A549 (cell line): ENCODE results near the gene WNT11. TPM values are rescaled to one million over a fixed set of nuclear protein-coding genes. Genes with fewer than 3 reads are reported as not detected.

ENCODE experiments used
- ATAC-seq, 2 experiments: fragments of 200-7000 bp in 1 of 2; fragments of >200 bp in 1 of 2; cut with Nextera tagmentation in 1 of 2; cut with Tn5 transposase in 1 of 2; 3 replicates each; pipeline versions ENCODE4 v1.8.0 to v1.9.1; 2018 to 2020; ENCODE audit warnings: mild to moderate bottlenecking in 1 of 2, moderate library complexity in 1 of 2
- CTCF ChIA-PET: fragments of 300-600 bp; sonication (Branson Sonifier 250); formaldehyde crosslinking; extraction: SDS; loops from one replicate; lab custom pipeline; 2021; ENCODE audit warnings: antibody characterized with exemption, inconsistent platforms; lab: Yijun Ruan, JAX
- POLR2A ChIA-PET: fragments of 350-600 bp; formaldehyde crosslinking; extraction: SDS; loops from one replicate; lab custom pipeline; 2021; ENCODE audit warnings: antibody characterized with exemption, inconsistent platforms; lab: Yijun Ruan, JAX
- DNase-seq, 2 experiments: peaks; one replicate each; pipeline versions ENCODE4 v3.0.0 to v3.0.0-alpha.2; 2011 to 2016; ENCODE audit warnings: low read depth in 1 of 2, low spot score in 1 of 2
- FAIRE-seq: peaks from 2 replicates; lab custom pipeline; 2011; peaks lifted over from hg19 to GRCh38; lab: Jason Lieb, UNC
- H3K27ac ChIP-seq, 2 experiments: fragments of >200 bp; sonication (Bioruptor Twin); formaldehyde crosslinking; 3 replicates each; pipeline ENCODE4 v1.5.1; 2016 to 2017
- H3K4me1 ChIP-seq: fragments of >200 bp; sonication (Bioruptor Twin); formaldehyde crosslinking; 3 replicates; pipeline ENCODE4 v1.6.1; 2016
- H3K4me2 ChIP-seq: fragments of >200 bp; sonication (Bioruptor Twin); formaldehyde crosslinking; 3 replicates; pipeline ENCODE4 v1.6.1; 2016
- H3K4me3 ChIP-seq: fragments of >200 bp; sonication (Bioruptor Twin); formaldehyde crosslinking; 3 replicates; pipeline ENCODE4 v1.5.1; 2016
- H3K9me3 ChIP-seq: fragments of >200 bp; sonication (Bioruptor Twin); formaldehyde crosslinking; 3 replicates; pipeline ENCODE4 v1.6.1; 2016
- BHLHE40 ChIP-seq: IDR thresholded peaks from 2 replicates; pipeline ENCODE4 v1.6.1; 2012; ENCODE audit warnings: low read depth, low read length, inconsistent platforms
- CBX8 ChIP-seq: fragments of 200-600 bp; sonication (generic); IDR thresholded peaks from 2 replicates; pipeline ENCODE4 v1.6.1; 2016
- CHD2 ChIP-seq: fragments of 150-350 bp; IDR thresholded peaks from 2 replicates; pipeline ENCODE4 v1.6.1; 2014; ENCODE audit warnings: low read length; ENCODE audit not compliant: partially characterized antibody
- CHD4 ChIP-seq: fragments of 200-600 bp; sonication (generic); IDR thresholded peaks from 2 replicates; pipeline ENCODE4 v1.6.1; 2016; ENCODE audit warnings: antibody characterized with exemption, mild to moderate bottlenecking, borderline replicate concordance
- EHMT2 ChIP-seq: fragments of 200-600 bp; sonication (generic); IDR thresholded peaks from 2 replicates; pipeline ENCODE4 v1.6.1; 2016; ENCODE audit warnings: antibody characterized with exemption, low read depth, mild to moderate bottlenecking, moderate library complexity
- EP300 ChIP-seq, 2 experiments: fragments of >200 bp; sonication (Bioruptor Twin); formaldehyde crosslinking; IDR thresholded peaks; 2 replicates in 1 of 2; 3 replicates in 1 of 2; pipeline ENCODE4 v1.6.1; 2016 to 2017
- FOSB ChIP-seq: fragments of 250-450 bp; sonication (Bioruptor Pico); IDR thresholded peaks from 2 replicates; pipeline ENCODE4 v1.5.0; 2020; ENCODE audit warnings: mild to moderate bottlenecking, moderate library complexity
- FOSL2 ChIP-seq, 2 experiments: fragments of 450-650 bp in 1 of 2; fragments of >200 bp in 1 of 2; sonication (Bioruptor Twin) in 1 of 2; formaldehyde crosslinking; IDR thresholded peaks; 2 replicates each; pipeline versions ENCODE4 v1.5.0 to v1.6.1; 2016 to 2020; ENCODE audit warnings: mild to moderate bottlenecking in 1 of 2, moderate library complexity in 1 of 2
- HDAC2 ChIP-seq: fragments of 200-600 bp; sonication (generic); IDR thresholded peaks from 2 replicates; pipeline ENCODE4 v1.6.1; 2016
- HOXA7 ChIP-seq: fragments of 250-450 bp; sonication (Bioruptor Pico); IDR thresholded peaks from 2 replicates; pipeline ENCODE4 v1.5.0; 2020; ENCODE audit warnings: mild to moderate bottlenecking, moderate library complexity
- HOXB13 ChIP-seq: fragments of 250-450 bp; sonication (Bioruptor Pico); IDR thresholded peaks from 2 replicates; pipeline ENCODE4 v1.5.0; 2020; ENCODE audit warnings: low read depth, mild to moderate bottlenecking, moderate library complexity
- JUN ChIP-seq, 2 experiments: fragments of >200 bp; sonication (Bioruptor Twin); formaldehyde crosslinking; IDR thresholded peaks; 2 replicates in 1 of 2; 3 replicates in 1 of 2; pipeline ENCODE4 v1.6.1; 2016 to 2017
- KDM5A ChIP-seq: fragments of 200-600 bp; sonication (generic); IDR thresholded peaks from 2 replicates; pipeline ENCODE4 v1.6.1; 2016; ENCODE audit warnings: antibody characterized with exemption, mild to moderate bottlenecking
- MAFK ChIP-seq: fragments of 450-650 bp; IDR thresholded peaks from 2 replicates; pipeline ENCODE4 v1.6.1; 2014; ENCODE audit not compliant: partially characterized antibody
- MAZ ChIP-seq: fragments of 150-350 bp; IDR thresholded peaks from 2 replicates; pipeline ENCODE4 v1.6.1; 2014; ENCODE audit warnings: antibody characterized with exemption, low read depth, low read length, borderline replicate concordance
- NPAS2 ChIP-seq: fragments of 250-450 bp; sonication (Bioruptor Pico); IDR thresholded peaks from 2 replicates; pipeline ENCODE4 v1.8.0; 2022; ENCODE audit warnings: mild to moderate bottlenecking, moderate library complexity, borderline replicate concordance
- NR3C1 ChIP-seq: fragments of >200 bp; sonication (Bioruptor Twin); formaldehyde crosslinking; IDR thresholded peaks from 3 replicates; pipeline ENCODE4 v1.6.1; 2017
- POLR2AphosphoS2 ChIP-seq: conservative IDR thresholded peaks from 2 replicates; pipeline ENCODE4 v1.6.1; 2012; ENCODE audit warnings: low read length, improper control_type of control experiment, inconsistent platforms
- RARB ChIP-seq: fragments of 250-450 bp; sonication (Bioruptor Pico); IDR thresholded peaks from 2 replicates; pipeline ENCODE4 v1.8.0; 2021; ENCODE audit warnings: mild to moderate bottlenecking, moderate library complexity
- RCOR1 ChIP-seq: fragments of 150-350 bp; IDR thresholded peaks from 2 replicates; pipeline ENCODE4 v1.6.1; 2014; ENCODE audit warnings: antibody characterized with exemption, low read length, low read depth
- RFX5 ChIP-seq: fragments of 450-650 bp; IDR thresholded peaks from 2 replicates; pipeline ENCODE4 v1.7.1; 2014; ENCODE audit warnings: antibody characterized with exemption, mild to moderate bottlenecking, moderate library complexity
- RNF2 ChIP-seq: fragments of 200-600 bp; sonication (generic); IDR thresholded peaks from 2 replicates; pipeline ENCODE4 v1.6.1; 2016; ENCODE audit warnings: low read depth, mild to moderate bottlenecking, antibody characterized with exemption, moderate library complexity, borderline replicate concordance
- ZC3H11A ChIP-seq: fragments of 450-650 bp; IDR thresholded peaks from 2 replicates; pipeline ENCODE4 v1.6.1; 2014; ENCODE audit warnings: antibody characterized with exemption, mild to moderate bottlenecking
- ZNF302 ChIP-seq: fragments of 250-450 bp; sonication (Bioruptor Pico); IDR thresholded peaks from 2 replicates; pipeline ENCODE4 v1.9.0; 2021; ENCODE audit warnings: inconsistent platforms, mild to moderate bottlenecking, moderate library complexity
- ZSCAN20 ChIP-seq: fragments of 250-450 bp; sonication (Bioruptor Pico); IDR thresholded peaks from 2 replicates; pipeline ENCODE4 v1.8.0; 2022; ENCODE audit warnings: mild to moderate bottlenecking, moderate library complexity
- WGBS: methylation state at CpG from one replicate; pipeline ENCODE4 v1.1.6; 2017; ENCODE audit errors: missing lambda C conversion rate; 5-methylcytosine and 5-hydroxymethylcytosine counted together
- polyA plus RNA-seq, 4 experiments: library from polyadenylated mRNA; depleted of rRNA in 3 of 4; stranded (reverse); fragments of >200 nt; fragmentation: RNase III in 1 of 4; extraction: RNeasy Plus Mini Kit Qiagen cat#74134 plus additional on column Dnase treatment in 1 of 4; gene quantifications; 2 replicates in 3 of 4; 3 replicates in 1 of 4; pipeline ENCODE4 v1.2.3, GENCODE V29; 2011 to 2017
- TF ChIP-seq, protein P1 (sequence below): fragments of >200 bp; sonication (Bioruptor Twin); formaldehyde crosslinking; IDR thresholded peaks from 2 replicates; pipeline ENCODE4 v1.6.1; 2016
- TF ChIP-seq, protein P2 (sequence below): IDR thresholded peaks from 2 replicates; pipeline ENCODE4 v1.6.1; 2012
- TF ChIP-seq, protein P3 (sequence below): fragments of 150-350 bp; IDR thresholded peaks from 2 replicates; pipeline ENCODE4 v1.6.1; 2014; ENCODE audit warnings: low read depth, mild to moderate bottlenecking, low read length
- TF ChIP-seq, protein P4 (sequence below): fragments of 250-450 bp; sonication (Bioruptor Pico); IDR thresholded peaks from 2 replicates; pipeline ENCODE4 v1.5.0; 2021; ENCODE audit warnings: mild to moderate bottlenecking, moderate library complexity, borderline replicate concordance

The WNT11 gene
- polyA plus RNA-seq, 2 of the 4 experiments (the other 2 are of a cell fraction) = 0.36 to 0.57 TPM

DNA sequence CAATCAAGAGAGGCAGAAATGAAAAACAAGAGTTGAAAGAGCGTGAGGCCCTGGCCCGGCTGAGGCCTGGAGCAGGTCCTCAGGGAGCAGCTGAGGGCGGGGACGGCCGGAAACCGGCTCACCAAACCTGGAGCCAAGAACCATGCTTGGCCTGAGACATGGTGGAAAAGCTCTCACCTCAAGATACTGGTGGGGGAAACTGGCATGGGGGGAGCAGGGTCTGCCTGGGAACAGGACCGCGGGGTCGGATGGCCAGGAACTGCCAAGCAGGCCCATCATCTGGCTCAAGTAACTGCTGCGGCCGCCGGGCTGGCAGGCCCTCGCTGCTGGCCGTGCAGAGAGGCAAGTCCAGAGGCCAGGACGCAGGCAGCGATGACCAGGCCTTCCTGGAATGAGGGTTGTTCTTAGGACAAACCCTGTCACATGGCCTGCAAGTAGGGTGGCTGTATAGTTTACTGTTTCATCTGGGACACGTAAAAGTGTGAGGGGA lies 18.9 kb upstream of the WNT11 start:
- H3K9me3 ChIP-seq = no peaks in the 10 kb centered on the region
- H3K4me1 ChIP-seq = no peaks in the 10 kb centered on the region
- ChIA-PET POLR2A (no interaction called here), CTCF (interaction anchor here (0.6 to 3.5 kb wide), 4 partner anchors 10 to 76 kb away, joined by 3 to 38 read pairs (median 4); no protein-coding TSS in a partner anchor)
- no peak overlapping the region for H3K27ac ChIP-seq
- H3K4me3 ChIP-seq = no peak overlapping the region
- ATAC-seq (no peak), FAIRE-seq (no peak), DNase-seq (no peak)
- WGBS = 90% methylated on average over 17 of the region's 17 CpGs
- TF ChIP-seq HOXA7 (CRISPR knock-in tag) (no peak), CBX8 (no peak), ZSCAN20 (CRISPR knock-in tag) (no peak), HDAC2 (no peak), FOSB (CRISPR knock-in tag) (no peak), RFX5 (no peak), EHMT2 (no peak), NPAS2 (CRISPR knock-in tag) (no peak), ZNF302 (CRISPR knock-in tag) (no peak), HOXB13 (no peak), CHD2 (no peak), BHLHE40 (no peak), RNF2 (no peak), KDM5A (no peak), RARB (no peak)
- TF ChIP-seq, protein P1, sequence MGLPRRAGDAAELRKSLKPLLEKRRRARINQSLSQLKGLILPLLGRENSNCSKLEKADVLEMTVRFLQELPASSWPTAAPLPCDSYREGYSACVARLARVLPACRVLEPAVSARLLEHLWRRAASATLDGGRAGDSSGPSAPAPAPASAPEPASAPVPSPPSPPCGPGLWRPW = no peak
- TF ChIP-seq, protein P2, sequence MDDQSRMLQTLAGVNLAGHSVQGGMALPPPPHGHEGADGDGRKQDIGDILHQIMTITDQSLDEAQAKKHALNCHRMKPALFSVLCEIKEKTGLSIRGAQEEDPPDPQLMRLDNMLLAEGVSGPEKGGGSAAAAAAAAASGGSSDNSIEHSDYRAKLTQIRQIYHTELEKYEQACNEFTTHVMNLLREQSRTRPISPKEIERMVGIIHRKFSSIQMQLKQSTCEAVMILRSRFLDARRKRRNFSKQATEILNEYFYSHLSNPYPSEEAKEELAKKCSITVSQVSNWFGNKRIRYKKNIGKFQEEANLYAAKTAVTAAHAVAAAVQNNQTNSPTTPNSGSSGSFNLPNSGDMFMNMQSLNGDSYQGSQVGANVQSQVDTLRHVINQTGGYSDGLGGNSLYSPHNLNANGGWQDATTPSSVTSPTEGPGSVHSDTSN = no peak
- TF ChIP-seq, protein P3, sequence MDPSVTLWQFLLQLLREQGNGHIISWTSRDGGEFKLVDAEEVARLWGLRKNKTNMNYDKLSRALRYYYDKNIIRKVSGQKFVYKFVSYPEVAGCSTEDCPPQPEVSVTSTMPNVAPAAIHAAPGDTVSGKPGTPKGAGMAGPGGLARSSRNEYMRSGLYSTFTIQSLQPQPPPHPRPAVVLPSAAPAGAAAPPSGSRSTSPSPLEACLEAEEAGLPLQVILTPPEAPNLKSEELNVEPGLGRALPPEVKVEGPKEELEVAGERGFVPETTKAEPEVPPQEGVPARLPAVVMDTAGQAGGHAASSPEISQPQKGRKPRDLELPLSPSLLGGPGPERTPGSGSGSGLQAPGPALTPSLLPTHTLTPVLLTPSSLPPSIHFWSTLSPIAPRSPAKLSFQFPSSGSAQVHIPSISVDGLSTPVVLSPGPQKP = no peak
- H3K4me2 ChIP-seq = no peak overlapping the region

DNA sequence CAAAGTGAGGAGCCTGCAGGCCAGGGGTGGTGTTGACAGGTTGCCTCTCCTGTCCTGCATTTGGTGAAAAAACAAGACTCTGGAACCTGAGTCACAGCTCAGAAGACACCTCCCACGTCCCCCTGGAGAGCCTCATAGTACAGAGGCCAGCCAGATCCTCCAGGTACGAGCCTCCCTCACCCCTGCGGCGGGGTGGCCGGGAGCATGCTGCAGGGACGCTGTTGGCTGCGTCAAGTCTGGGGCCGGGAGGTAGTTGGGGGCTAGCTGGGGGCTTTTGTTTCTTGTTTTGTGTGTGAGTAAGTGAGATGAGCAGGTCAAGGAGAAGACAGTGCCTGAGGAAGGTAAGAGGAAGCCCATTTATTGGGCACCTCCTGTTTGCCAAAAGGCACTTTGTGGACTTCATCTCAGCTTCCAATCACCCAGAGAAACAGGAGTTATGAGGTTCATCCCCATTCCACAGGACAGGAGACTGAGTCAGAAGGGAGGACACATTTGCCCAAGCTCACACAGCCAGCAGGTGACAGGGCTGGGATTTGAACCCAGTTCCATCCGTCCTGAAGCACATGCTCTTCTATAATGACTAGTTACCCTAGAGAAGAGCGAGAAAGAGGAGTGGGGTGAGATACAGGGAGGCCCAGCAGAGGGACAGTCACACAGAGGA lies 18.3 kb upstream of the WNT11 start:
- Histone ChIP-seq H3K4me1 (no peaks in the 10 kb centered on the region), H3K27ac (no peak overlapping the region), H3K4me2 (no peak overlapping the region), H3K9me3 (no peaks in the 10 kb centered on the region), H3K4me3 (no peak overlapping the region)
- ATAC-seq (no peak; a peak in 1 of 6 replicates), DNase-seq (no peak), FAIRE-seq (no peak)
- 71% methylated on average over 10 of the region's 10 CpGs for WGBS
- CTCF ChIA-PET = interaction anchor here (0.6 to 3.5 kb wide), 6 partner anchors 9 to 76 kb away, joined by 3 to 38 read pairs (median 4); no protein-coding TSS in a partner anchor
- POLR2A ChIA-PET = no interaction called here
- TF ChIP-seq ZC3H11A (no peak), CHD4 (no peak), NR3C1 (no peak), POLR2AphosphoS2 (no peak), JUN (IDR thresholded peaks at IDR 0.05) (no peak), RARB (no peak), MAFK (no peak), RCOR1 (no peak), MAZ (no peak), RFX5 (no peak), EP300 (IDR thresholded peaks at IDR 0.05) (no peak), KDM5A (no peak), FOSL2 (IDR thresholded peaks at IDR 0.05) (no peak), FOSL2 (CRISPR knock-in tag; IDR thresholded peaks at IDR 0.05) (no peak)
- TF ChIP-seq, protein P4, sequence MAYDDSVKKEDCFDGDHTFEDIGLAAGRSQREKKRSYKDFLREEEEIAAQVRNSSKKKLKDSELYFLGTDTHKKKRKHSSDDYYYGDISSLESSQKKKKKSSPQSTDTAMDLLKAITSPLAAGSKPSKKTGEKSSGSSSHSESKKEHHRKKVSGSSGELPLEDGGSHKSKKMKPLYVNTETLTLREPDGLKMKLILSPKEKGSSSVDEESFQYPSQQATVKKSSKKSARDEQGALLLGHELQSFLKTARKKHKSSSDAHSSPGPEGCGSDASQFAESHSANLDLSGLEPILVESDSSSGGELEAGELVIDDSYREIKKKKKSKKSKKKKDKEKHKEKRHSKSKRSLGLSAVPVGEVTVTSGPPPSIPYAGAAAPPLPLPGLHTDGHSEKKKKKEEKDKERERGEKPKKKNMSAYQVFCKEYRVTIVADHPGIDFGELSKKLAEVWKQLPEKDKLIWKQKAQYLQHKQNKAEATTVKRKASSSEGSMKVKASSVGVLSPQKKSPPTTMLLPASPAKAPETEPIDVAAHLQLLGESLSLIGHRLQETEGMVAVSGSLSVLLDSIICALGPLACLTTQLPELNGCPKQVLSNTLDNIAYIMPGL (CRISPR knock-in tag) = no peak
- TF ChIP-seq, protein P1 = no peak
